HPDE6-E6E7 (cell line): ENCODE results near the gene RAC3.
A peak's percentile ranks its signal among the peaks of the same experiment; 100 is the strongest.

Experiments
- DNase-seq: peaks from one replicate; pipeline ENCODE4 v3.0.0; 2011; ENCODE audit warnings: missing footprints; ENCODE audit errors: extremely low spot score

Gene RAC3

DNA sequence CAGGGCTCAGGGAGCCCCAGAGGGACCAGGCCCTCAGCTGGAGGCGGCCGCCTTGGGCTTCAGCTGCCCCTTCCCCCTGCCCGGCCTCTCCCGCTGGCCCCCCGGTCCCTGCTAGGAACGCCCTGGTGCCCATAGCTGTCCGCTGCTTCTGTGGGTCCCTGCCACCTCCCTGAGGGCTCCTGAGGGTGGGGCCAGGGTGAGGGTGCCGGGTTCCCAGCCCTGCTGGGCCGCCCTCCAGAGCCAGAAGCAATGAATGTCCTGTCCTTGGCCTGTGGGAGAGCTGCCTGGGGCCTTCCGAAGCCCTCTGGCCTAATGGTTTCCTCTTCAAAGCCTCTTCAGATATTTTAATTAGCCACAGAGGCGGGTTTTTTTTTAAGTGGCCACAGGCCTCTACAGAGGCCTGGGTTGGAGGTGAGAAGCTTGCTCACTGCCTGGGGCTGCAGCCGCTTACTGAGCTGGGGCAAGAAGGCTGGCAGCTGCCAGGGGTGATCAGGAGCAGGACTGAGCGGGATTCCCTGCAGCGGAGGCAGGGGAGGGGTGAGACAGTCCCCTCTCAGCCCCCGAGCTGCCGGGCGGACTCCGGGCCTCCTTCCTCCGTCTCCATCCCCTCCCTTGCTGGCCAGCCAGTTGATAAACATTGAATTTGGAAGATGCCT is 18.7 kb upstream of the RAC3 start:
- DNase-seq: no peak

DNA sequence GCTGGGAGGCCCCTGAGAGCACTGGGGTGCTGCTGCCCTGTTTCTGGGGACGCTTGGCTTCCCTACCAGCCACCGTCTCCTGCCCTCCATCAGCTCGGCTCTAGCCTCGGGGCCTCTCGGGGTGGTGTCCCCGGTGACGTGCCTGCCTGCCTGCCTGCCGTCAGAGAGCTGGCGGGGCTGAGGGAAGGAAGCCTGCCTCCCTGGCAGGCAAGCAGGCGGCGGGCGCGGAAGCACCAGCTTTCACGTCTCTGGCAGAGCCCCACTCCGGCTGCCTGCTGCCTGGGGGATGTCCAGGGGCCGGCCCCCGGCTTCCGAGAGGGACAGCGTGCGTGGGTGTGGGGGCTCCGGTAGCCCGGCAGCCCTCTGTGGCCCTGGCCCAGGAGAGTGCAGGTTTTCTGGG is 18.1 kb upstream of the RAC3 start:
- DNase-seq: no peak

DNA sequence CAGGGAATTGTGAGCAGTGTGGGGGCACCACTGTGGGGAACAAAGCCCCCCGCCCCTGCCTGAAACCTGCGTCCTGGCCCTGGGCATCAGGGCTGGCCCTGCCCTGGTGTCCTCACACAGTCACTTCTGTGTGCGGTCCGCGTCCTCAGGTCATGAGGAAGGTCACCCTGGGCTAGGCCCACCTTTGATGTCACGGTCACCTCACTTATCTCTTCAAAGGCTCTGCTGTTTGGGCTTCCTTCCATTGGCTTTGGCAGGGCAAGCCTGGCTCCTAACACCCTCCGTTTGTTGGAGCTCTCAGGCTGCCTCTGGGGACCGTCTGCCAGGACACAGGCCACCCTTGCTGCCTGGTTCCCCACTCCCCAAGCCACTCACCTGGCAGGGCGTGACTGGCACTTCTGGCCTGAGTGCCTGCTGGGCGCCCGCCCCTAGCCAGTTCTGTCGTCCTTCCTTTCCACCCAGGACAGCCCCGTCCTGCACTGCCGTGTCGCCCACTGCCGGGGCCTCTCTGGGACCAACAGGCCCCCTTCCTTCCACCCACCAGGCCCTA is 17.6 kb upstream of the RAC3 start:
- no peak for DNase-seq

DNA sequence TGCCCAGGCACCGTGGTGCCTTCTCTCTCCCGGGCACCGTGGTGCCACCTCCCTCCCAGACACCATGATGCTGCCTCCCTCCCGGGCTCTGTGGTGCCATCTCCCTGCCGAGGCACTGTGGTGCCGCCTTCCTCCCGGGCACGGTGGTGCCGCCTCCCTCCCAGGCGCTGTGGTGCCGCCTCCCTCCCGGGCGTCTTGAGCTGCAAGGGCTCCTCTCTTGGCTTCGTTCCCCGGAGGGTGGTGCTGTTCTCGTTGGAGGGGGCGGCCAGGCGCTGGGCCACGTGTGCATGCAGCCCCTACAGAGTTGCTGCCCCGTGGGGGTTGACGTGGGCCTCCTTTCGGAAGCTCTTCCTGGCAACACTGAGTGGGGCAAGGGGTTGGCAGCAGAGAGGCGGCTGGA is 17.0 kb upstream of the RAC3 start:
- DNase-seq: no peak

DNA sequence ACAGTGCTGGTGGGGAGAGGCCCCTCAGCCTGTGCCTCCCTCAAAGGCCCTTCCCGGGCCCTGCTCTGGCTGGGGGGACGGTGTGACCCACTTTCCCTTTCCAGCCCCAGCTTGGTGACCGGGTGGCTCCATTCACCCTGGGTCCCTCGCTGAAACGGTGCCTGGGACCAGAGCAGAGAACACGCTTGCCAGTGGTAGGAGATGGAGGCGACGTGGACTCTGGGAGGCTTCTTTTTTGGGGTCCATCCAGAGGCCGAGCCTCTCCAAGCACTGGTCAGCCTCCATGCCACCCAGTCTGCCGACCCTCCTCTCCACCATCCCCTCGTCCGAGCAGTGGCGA is 16.5 kb upstream of the RAC3 start:
- DNase-seq: no peak

DNA sequence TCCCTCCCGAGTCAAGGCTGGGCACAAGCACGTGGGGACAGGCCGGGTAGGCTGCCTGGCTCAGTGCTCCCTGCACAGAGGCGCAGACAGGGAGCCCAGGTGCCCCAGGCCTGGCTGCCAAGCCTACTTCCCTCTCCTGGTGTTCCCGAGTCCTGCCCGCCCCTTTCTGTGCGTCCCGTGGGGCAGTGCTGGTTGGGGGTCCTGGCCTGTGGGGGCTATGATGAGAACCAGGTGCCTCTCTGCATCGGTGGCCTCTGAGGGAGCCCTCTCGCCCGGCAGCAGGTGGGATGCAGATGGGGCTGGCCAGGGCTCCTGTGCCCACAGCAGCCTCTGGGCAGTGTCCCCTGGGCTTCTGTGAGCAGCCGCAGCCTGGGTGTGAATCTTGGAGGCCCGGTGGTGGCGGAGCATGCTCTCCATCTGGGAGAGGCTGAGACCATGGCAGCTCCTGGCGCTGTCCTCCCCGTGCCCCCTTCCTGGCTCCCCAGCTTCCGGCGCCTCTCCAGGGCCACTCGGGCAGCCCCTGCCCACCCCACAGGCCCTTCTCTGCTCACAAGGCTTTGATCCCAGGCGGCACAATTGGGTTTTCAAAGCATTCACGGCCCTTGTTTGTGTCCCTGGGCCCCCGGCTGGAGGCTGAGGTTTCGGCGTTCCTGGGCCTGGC is 16.0 kb upstream of the RAC3 start:
- DNase-seq: no peak

DNA sequence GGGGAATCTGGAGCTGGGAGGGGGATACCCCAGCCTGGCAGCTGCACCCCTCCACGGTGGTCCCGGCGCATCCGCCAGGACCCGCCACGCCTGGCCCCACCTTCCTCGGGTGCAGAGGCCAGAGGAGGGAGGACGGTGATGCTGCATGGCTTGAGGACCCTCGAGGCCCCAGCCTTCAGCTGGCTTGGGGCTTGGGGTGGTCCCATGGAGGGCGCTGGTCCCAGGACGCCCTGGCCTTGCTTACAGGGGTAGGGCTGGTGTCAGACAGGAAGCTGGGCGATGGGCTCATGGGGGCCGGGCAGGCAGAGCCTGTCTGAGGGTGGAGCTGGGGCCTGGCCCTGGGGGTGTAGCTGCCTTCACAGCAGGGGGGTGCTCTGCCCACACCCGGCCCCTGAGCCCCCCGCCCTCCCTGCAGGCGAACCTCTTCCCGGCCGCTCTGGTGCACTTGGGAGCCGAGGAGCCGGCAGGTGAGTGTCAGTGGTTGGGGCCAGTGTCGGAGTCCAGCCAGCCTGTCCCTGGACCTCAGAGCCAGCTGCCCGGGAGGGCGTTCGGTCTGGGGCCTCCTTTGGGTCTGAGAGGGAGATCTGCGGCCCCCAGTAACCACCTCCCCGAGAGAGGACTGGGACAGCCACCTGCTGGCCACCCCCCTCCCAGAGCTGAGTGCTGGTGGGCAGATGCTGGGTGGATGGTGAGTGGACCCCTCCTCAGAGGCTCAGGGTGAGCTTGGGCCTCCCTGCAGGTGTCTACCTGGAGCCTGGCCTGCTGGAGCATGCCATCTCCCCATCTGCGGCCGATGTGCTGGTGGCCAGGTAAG is 15.2 kb upstream of the RAC3 start:
- DNase-seq: no peak

DNA sequence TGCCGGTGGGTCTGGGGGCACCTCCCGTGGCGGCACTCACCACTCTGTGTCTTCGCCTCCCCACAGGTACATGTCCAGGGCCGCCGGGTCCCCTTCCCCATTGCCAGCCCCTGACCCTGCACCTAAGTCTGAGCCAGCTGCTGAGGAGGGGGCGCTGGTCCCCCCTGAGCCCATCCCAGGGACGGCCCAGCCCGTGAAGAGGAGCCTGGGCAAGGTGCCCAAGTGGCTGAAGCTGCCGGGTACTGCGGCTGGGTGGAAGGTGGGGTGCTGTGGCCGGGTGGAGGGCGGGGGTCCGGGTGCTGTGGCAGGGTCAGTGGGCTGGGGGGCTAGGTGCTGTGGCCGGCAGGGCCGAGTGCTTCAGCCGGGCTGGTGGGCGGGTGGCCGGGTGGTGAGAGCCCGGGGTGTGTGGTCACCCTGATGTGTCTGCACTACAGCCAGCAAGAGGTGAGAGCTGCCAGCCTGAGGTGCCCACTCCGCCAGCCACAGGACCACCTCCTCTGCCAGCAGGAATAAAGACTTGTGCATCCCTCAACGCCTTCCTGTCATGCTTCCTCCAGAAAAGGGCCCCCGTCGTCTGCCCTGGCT is 14.5 kb upstream of the RAC3 start:
- no peak for DNase-seq

DNA sequence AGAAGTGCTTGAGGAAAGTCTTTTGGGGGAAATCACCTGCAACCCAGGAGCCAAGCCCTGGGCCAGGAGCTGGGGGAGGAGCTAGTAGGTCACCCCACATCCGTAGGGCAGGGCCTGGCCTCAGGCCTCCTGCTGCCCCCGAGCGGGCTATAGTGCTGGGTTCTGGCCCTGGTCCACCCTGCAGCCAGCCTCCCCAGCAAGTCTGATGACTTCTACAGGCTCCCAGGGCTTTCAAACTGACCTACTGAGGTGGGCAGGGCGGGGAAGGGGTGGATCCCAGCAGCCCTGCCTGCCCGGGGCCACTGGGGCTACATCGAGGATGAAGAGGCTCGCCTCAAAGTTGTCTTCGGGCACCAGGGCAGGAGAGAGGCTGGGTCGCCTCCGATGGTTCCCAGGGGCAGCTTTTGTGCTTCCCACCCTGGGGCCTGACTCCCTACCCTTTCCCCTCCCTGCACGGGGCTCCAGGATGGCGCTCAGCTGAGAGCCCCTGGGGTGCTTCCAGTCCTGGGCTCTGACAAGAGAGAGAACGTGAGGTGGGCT is 13.8 kb upstream of the RAC3 start:
- no peak for DNase-seq

DNA sequence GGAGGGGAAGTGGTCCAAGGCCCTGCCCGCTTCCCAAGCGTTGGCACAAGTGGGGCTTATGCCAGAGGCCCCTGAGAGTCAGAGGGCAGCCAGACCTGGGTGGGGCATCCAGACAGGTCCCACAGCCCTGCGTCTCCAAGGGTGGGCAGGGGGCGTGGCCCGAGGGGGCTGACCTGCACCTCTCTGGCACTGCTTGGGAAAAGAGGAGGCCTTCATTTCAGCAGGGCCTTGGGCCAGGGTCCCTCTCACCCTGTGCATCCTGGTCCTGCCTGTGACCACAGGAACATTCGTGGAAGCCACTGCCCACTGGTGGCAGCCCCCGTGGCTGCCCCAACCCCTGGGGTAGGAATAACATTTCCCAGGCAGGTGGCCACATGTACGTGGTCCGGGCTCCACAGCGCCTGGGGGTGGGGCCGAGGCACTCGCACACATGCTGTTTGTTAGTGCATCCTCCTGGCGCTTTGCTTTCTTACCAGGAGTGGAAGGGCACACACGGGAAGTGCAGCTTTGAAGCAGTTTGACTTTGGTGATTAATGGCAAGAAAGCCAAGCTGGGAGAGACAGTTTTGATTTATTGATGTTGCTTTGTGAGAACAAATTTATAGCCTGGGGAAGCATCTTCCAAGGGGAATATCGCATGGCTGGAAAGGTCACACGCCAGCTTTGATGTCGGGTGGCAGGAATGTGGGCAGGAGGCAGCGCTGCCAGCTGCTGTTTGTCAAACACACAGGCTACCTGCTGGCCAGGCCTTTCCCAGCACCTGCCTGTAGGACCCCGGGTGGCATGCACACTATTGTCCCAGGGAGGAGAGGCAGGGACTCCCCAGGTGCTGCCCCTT is 13.1 kb upstream of the RAC3 start:
- no peak for DNase-seq

DNA sequence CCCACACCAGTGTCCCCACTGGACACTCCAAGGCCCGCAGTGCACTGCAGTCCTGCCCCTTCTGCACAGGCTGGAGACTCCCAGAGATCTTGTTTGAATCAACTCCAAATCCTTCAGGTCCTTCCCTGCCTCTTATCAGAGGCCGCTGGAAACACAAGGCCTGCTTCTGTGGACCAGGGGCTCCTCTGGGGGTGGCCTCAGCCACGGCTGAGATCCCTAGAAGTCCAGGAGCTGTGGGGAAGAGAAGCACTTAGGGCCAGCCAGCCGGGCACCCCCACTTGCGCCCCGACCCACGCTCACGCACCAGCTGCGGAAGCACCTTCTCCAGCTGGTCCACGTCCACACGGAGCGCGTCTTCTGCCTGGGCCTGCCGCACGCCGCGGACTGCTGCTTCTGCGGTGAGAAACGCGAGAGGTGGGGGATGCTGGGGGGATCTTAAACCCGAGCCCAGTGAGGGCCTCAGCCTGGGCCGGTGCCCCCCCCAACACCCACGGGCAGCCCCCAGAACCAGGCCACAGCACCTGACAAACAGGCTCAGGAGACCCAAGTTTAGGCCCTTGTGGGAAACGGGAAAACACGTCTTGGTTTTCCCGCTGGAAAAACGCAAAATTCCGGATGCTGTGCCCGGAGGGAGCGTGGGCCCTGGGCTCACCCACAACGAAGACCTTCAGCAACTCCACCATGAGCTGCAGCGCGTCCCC is 12.3 kb upstream of the RAC3 start:
- DNase-seq: no peak

DNA sequence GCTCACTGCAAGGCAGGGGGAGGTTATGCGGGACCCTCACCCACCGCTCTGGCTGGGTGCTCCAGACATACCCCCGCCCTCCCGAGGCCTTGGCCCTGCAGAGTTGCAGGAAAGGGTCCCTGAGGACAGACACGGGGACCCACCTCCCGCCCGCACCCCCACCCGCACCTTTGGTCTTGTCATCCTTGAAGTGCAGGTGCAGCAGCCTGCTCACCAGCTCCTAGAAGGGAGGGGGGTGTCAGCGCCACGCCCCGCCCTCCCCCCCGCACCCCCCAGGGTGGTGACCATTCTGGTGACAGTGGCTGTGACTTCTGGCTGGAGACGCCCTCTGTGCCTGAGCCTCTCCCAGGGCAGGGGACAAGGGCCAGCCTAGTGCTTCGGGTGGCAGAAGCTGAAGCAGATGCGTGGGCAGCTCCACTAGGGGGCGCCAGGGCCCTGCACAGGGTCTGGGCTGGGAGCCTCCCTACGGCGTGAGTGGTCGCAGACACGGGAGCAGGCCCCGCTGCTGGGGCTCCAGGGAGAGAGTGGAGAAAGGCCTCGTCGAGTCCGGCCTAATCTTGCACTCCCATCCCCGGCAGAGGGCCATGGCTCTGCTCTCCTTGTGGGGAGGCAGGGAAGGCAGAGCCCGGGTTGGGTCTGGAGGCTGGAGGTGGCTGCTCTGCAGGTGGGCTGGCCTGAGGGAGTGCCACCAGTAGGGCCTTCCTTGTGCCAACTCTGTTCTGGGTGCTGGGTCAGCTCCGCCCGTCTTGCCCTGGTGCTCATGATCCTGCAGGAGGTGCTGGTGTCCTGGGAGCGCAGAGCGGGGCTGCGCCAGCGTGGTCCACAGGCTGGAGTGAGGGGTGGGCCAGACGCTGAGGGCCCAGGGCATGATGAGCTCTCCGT is 11.5 kb upstream of the RAC3 start:
- no peak for DNase-seq

DNA sequence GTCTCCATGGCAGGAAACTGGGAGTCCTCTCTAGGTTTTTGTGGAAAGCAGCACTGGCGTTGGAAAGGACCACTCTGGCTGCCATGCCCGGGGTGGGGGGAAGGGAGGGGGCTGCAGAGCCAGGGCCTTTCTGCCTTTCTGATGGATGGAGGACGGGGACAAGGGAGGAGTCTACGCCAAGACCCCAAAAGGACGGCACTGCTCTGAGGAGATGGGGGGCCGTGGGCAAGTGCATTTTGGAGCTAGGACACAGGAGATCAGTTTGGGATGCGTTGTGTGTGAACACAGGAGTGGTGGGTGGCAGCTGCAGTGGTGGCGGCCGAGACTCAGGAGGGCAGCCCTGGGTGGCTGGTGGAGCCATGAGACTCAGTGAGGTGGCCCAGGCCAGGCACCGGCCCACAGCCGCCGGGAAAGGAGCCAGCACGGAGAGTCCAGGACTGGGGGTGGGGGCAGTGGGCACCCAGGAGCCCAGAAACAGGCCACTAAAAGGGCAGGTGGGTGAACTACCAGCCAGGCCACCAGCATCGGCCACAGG is 10.8 kb upstream of the RAC3 start:
- DNase-seq: no peak

DNA sequence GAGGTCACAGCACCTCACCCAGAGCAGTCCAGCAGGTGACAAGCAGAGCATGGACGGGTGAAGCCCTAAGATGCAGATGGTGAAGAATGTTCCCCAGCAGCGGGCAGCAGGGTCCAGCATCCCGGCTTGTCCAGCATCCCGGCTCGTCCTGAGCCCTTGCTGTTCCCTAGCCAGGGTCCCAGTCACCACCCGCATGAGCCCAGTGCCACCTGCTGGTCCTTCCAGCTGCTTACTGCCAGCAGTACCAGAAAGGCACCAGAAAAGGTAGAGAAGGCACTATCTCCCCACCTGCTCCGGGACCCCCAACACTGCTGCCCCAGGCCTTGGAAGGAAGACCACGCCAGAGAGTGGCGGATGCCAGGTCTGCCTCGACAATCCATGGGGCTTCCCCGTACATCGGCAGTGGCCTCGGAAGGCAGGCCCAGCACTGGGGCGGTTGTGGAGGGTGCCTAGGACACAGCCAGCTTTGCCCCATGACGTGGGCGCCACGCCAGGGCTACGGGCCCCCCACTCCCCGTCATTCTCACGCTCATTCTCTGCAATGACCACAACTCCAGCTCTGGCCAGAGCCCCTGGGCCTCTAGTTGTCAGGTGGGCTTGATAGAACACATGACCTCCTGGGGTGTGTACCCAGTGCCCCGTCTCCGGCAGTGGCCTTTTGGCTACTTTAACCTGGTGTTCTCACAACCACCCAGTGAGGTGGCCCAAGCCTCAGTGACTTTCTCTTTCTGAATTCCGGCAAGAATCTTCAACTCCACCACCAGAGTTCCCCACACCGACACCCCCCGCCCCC is 10.2 kb upstream of the RAC3 start:
- no peak for DNase-seq

DNA sequence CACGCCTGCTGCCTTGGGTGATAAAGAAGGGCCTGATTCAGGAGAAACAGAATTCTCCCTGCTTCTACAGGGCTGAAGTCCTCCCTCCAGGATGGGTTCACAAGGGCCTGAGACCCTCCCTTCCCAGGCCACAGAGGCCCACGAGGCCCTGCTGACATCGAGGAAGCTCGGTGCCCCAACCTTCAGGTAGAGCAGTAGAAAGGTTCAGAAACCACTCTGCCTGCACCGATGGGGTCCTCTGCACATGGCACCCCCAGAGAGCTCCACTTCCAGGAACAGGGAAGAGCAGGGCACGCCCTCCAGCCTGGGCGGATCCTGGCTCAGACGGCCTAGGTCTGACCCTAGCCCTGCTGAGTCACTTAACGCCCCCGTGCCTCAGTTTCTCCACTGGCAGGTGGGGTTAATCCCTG is 9.6 kb upstream of the RAC3 start:
- DNase-seq: no peak

DNA sequence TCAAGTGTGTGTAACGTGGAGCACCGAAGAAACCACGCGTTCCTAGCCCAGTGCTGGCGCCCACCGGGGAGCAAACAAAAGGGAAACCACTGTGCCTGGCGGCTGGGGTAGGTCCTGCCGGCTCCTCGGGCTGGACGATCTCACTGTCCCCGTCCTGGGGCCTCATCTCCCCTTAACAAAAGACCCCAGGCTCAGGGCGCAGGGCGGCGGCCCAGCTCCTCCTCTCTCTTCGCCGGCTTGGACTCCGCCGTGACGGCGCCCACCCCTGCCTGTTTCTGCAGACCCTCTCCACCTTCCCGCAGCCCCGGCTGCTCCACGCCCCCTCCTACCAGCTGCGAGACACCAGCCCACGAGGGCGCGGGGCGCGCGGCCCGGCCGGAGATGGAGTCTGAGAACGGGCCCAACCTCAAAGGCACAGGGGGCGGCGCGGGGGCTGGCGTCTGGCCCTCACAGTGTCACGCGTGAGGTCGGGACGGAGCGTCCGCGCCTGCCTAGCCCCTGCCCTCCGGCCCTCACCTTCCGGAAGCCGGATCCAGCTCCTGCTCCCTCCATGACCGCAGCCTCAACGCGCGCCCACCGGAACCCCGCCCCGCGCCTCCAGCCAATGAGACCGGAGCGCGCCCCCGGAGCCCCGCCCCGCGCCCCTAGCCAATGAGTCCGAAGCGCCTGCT is 9.0 kb upstream of the RAC3 start, which contains the start of gene CENPX:
Gene CENPX, minus strand, starts transcription at position 569 of the 671 bp plus-strand sequence. Its CDS starts 17 bp downstream, at position 552.
- DNase-seq: no peak

DNA sequence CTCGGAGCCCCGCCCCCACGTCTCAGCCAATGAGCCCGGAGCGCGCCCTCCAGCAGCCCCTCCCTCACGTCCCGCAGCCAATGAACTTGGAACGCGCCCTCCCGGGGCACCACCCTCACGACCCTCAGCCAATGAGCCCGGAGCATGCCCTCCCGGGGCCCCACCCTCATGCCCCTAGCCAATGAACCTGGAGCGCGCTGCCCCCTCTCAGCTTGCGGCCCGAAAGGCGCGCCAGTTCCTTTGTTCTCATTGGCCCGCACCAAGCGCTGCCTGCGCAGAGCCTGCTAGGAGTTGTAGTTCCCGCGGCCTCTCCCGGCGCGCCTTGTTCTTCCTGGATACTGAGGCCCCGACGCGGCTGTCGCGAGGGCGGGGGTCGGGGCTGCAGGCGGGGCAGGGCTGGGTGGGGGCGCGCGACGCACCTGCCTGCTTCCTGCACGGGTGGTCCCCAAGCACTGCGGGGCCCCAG is 8.5 kb upstream of the RAC3 start, which contains the start of gene LRRC45:
Gene LRRC45, plus strand, starts transcription at position 325 of the 466 bp plus-strand sequence. CDS start 339 bp downstream, outside the sequence.
- DNase-seq: peak; percentile 98
